ENCODE data around the gene RRM2.

RRM2 gene

GRCh38 chr2:10172033-10172871, 49.7 kb downstream of the RRM2 start:
- no peak for DNase-seq

GRCh38 chr2:10173258-10174005, 50.9 kb downstream of the RRM2 start:
- DNase-seq, result no peak

- DNase-seq, result no peak
Measured at GRCh38 chr2:10174173-10174572, 51.6 kb downstream of the RRM2 start.

- DNase-seq, result no peak
Measured at GRCh38 chr2:10175441-10175840, 52.9 kb downstream of the RRM2 start.

GRCh38 chr2:10178751-10179150, 56.2 kb downstream of the RRM2 start:
- no peak for DNase-seq

GRCh38 chr2:10179422-10179821, 56.9 kb downstream of the RRM2 start:
- no peak for DNase-seq

GRCh38 chr2:10180229-10180628, 57.7 kb downstream of the RRM2 start:
- DNase-seq, result no peak
